Astrocyte (in vitro differentiated cells and primary cell): ENCODE results near the gene CD44. TPM values are rescaled to one million over a fixed set of nuclear protein-coding genes. Genes with fewer than 3 reads are reported as not detected.

ENCODE experiments used
- DNase-seq: peaks from one replicate; pipeline ENCODE4 v3.0.0-alpha.2; 2010; ENCODE audit warnings: low read depth
- FAIRE-seq: peaks from 2 replicates; lab custom pipeline; 2011; peaks lifted over from hg19 to GRCh38; lab: Jason Lieb, UNC
- H2AFZ ChIP-seq: 2 replicates; pipeline ENCODE4 v1.6.0; 2012; ENCODE audit warnings: low read depth, low read length, inconsistent platforms
- H3K27ac ChIP-seq: 2 replicates; pipeline ENCODE4 v1.5.1; 2011; ENCODE audit warnings: low read depth, low read length, inconsistent platforms
- H3K27me3 ChIP-seq: 2 replicates; pipeline ENCODE4 v1.6.0; 2011; ENCODE audit warnings: low read length, inconsistent platforms; ENCODE audit not compliant: insufficient read depth
- H3K36me3 ChIP-seq: 2 replicates; pipeline ENCODE4 v1.5.1; 2011; ENCODE audit warnings: low read length, inconsistent platforms; ENCODE audit not compliant: insufficient read depth
- H3K4me1 ChIP-seq: 2 replicates; pipeline ENCODE4 v1.5.1; 2011; ENCODE audit warnings: low read length, inconsistent platforms; ENCODE audit not compliant: insufficient read depth
- H3K4me2 ChIP-seq: 2 replicates; pipeline ENCODE4 v1.6.0; 2012; ENCODE audit warnings: low read length, inconsistent platforms
- H3K4me3 ChIP-seq: 2 replicates; pipeline ENCODE4 v1.5.1; 2011; ENCODE audit warnings: low read depth, mild to moderate bottlenecking, low read length, inconsistent platforms; ENCODE audit not compliant: insufficient read depth
- H3K79me2 ChIP-seq: 2 replicates; pipeline ENCODE4 v1.6.0; 2012; ENCODE audit warnings: mild to moderate bottlenecking, low read length, inconsistent platforms; ENCODE audit not compliant: insufficient read depth
- H3K9ac ChIP-seq: 2 replicates; pipeline ENCODE4 v1.6.0; 2012; ENCODE audit warnings: mild to moderate bottlenecking, low read length, inconsistent platforms
- H3K9me3 ChIP-seq: 2 replicates; pipeline ENCODE4 v1.5.1; 2012; ENCODE audit warnings: low read depth, mild to moderate bottlenecking, low read length, inconsistent platforms; ENCODE audit not compliant: insufficient read depth
- H4K20me1 ChIP-seq: 2 replicates; pipeline ENCODE4 v1.6.0; 2012; ENCODE audit warnings: low read length, inconsistent platforms; ENCODE audit not compliant: insufficient read depth
- H3K27ac Mint-ChIP-seq: one replicate; pipeline ENCODE4 v1.8.0; 2021; ENCODE audit warnings: mild to moderate bottlenecking, mixed read lengths; ENCODE audit not compliant: unreplicated experiment
- H3K27me3 Mint-ChIP-seq: one replicate; pipeline ENCODE4 v1.8.0; 2021; ENCODE audit warnings: low read depth, mixed read lengths; ENCODE audit not compliant: unreplicated experiment
- H3K36me3 Mint-ChIP-seq: one replicate; pipeline ENCODE4 v1.8.0; 2021; ENCODE audit warnings: low read depth, mixed read lengths; ENCODE audit not compliant: unreplicated experiment
- H3K4me1 Mint-ChIP-seq: one replicate; pipeline ENCODE4 v1.8.0; 2021; ENCODE audit warnings: low read depth, mixed read lengths; ENCODE audit not compliant: unreplicated experiment
- H3K4me3 Mint-ChIP-seq: one replicate; pipeline ENCODE4 v1.8.0; 2021; ENCODE audit warnings: mild to moderate bottlenecking, moderate library complexity, mixed read lengths; ENCODE audit not compliant: unreplicated experiment
- H3K9me3 Mint-ChIP-seq: one replicate; pipeline ENCODE4 v1.8.0; 2021; ENCODE audit warnings: mild to moderate bottlenecking, mixed read lengths; ENCODE audit not compliant: unreplicated experiment
- EZH2 ChIP-seq: IDR thresholded peaks from 2 replicates; pipeline ENCODE4 v1.6.1; 2012; ENCODE audit warnings: mild to moderate bottlenecking, low read length, inconsistent platforms; ENCODE audit not compliant: insufficient read depth
- total RNA-seq: library from RNA; stranded (reverse); gene quantifications from 2 replicates; pipeline ENCODE4 v1.2.1, GENCODE V29; 2021
- TF ChIP-seq, protein P1 (sequence below): IDR thresholded peaks from 2 replicates; pipeline ENCODE4 v1.5.1; 2011; ENCODE audit warnings: low read depth, mild to moderate bottlenecking, inconsistent platforms, low read length, moderate library complexity; ENCODE audit not compliant: insufficient read depth

The CD44 gene
- total RNA-seq, 1 donor from 2014 or later: 154 TPM

GRCh38 chr11:35122308-35122707 lies 16.7 kb upstream of the CD44 start:
- no peak overlapping the region for H2AFZ ChIP-seq
- no peak overlapping the region for H3K4me2 ChIP-seq
- peaks cover 67% of the 10 kb centered on the region for H3K27me3 Mint-ChIP-seq
- no peaks in the 10 kb centered on the region for H3K4me1 Mint-ChIP-seq
- H3K27me3 ChIP-seq: peaks cover 4% of the 10 kb centered on the region
- H3K36me3 Mint-ChIP-seq: no peaks in the 10 kb centered on the region
- TF ChIP-seq, protein P1, sequence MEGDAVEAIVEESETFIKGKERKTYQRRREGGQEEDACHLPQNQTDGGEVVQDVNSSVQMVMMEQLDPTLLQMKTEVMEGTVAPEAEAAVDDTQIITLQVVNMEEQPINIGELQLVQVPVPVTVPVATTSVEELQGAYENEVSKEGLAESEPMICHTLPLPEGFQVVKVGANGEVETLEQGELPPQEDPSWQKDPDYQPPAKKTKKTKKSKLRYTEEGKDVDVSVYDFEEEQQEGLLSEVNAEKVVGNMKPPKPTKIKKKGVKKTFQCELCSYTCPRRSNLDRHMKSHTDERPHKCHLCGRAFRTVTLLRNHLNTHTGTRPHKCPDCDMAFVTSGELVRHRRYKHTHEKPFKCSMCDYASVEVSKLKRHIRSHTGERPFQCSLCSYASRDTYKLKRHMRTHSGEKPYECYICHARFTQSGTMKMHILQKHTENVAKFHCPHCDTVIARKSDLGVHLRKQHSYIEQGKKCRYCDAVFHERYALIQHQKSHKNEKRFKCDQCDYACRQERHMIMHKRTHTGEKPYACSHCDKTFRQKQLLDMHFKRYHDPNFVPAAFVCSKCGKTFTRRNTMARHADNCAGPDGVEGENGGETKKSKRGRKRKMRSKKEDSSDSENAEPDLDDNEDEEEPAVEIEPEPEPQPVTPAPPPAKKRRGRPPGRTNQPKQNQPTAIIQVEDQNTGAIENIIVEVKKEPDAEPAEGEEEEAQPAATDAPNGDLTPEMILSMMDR: no peak
- TF ChIP-seq EZH2: no peak
- H3K36me3 ChIP-seq: no peaks in the 10 kb centered on the region
- no peak overlapping the region for H3K27ac ChIP-seq
- H3K4me3 Mint-ChIP-seq: no peak overlapping the region
- no peak overlapping the region for H3K4me3 ChIP-seq
- FAIRE-seq (no peak), DNase-seq (no peak)
- no peak overlapping the region for H3K27ac Mint-ChIP-seq
- no peaks in the 10 kb centered on the region for H3K4me1 ChIP-seq
- H4K20me1 ChIP-seq: no peaks in the 10 kb centered on the region
- H3K9me3 ChIP-seq: no peaks in the 10 kb centered on the region
- H3K79me2 ChIP-seq: no peaks in the 10 kb centered on the region
- peaks cover 7% of the 10 kb centered on the region for H3K9me3 Mint-ChIP-seq
- no peak overlapping the region for H3K9ac ChIP-seq

DNA sequence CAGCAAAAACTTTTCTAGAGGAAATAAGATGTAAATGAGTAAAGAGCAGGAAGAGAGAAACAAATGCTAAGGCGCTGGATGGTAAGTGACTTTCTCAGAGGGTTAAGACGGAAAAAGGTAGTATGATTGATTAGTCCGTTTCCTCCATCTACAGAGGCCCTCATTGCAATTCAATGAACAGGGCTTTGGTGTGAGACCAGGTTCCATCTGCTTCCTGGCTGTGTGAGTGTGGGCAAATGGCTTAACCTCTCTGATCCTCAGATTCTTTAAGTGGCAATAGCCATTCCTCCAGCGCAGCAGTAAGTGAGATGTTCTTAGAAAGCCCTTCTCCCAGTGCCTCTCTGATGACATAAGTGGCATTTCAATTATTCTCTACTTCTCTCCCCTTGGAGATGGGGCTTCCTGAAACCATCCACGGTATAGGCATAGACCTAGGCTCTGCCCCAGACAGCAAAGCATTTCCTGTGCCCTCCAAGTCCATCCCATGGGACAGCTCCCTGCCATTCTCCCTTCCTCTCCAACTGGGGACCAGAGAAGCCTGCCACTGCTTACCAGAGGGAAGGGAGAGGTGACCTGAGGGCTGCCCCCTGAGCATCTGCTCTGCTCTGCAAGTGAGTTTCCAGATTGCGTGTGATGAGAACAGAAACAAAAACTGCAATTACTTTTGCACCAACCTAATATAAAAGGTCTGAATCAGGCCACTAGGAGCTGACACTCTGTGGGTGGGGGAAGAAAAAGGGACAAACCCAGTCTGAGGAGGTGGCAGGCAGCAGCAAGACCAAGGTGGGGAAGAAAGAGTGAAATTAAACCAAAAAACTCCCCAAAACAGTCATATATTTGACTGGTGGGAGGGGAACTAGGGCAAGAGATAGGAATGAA lies 12.7 kb upstream of the CD44 start:
- Histone ChIP-seq H3K27me3 (peaks cover 4% of the 10 kb centered on the region), H2AFZ (no peak overlapping the region), H3K9ac (no peak overlapping the region), H3K4me3 (no peak overlapping the region), H4K20me1 (no peaks in the 10 kb centered on the region), H3K9me3 (no peaks in the 10 kb centered on the region), H3K79me2 (no peaks in the 10 kb centered on the region), H3K4me2 (no peak overlapping the region), H3K27ac (no peak overlapping the region), H3K36me3 (no peaks in the 10 kb centered on the region), H3K4me1 (no peaks in the 10 kb centered on the region)
- FAIRE-seq (no peak), DNase-seq (no peak)
- peaks cover 3% of the 10 kb centered on the region for H3K9me3 Mint-ChIP-seq
- no peak overlapping the region for H3K27ac Mint-ChIP-seq
- peaks cover 37% of the 10 kb centered on the region for H3K27me3 Mint-ChIP-seq
- no peaks in the 10 kb centered on the region for H3K4me1 Mint-ChIP-seq
- no peaks in the 10 kb centered on the region for H3K36me3 Mint-ChIP-seq
- H3K4me3 Mint-ChIP-seq: no peak overlapping the region
- TF ChIP-seq EZH2: no peak
- TF ChIP-seq, protein P1: no peak
